ENCODE data around the gene CCDC127. TPM values are rescaled to one million over a fixed set of nuclear protein-coding genes. Genes with fewer than 3 reads are reported as not detected.

Gene CCDC127
- total and polyA plus RNA-seq, 12 donors, result 3.0 to 9.7 (median 6.5) TPM

DNA sequence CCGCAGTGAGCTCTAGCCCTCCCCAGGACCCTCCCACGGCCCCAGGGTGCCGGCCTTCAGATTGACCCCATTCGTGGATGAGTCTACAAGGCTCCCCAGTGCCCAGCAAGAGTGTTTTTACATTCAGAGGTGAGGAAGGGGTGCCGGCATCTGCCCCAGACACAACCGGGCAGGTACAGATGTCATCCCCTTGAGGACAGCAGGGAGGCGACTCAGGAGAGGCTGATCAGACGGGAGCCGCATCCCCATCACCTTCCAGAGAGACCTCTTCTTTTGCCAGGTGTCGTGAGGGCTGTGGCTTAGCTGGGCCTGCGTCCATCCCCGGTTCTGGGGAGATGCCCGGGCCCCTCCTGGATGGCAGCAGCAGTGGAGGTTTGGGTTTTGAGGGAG lies 30.9 kb downstream of the CCDC127 start:
- no peak overlapping the region for H3K4me3 ChIP-seq
- WGBS, 4 donors, result 55 to 83% (median 81%) methylated on average over 4 to 13 of the region's 13 CpGs
- TF ChIP-seq POLR2A (IDR thresholded peaks at IDR 0.05), result no peak
- TF ChIP-seq, protein P1, sequence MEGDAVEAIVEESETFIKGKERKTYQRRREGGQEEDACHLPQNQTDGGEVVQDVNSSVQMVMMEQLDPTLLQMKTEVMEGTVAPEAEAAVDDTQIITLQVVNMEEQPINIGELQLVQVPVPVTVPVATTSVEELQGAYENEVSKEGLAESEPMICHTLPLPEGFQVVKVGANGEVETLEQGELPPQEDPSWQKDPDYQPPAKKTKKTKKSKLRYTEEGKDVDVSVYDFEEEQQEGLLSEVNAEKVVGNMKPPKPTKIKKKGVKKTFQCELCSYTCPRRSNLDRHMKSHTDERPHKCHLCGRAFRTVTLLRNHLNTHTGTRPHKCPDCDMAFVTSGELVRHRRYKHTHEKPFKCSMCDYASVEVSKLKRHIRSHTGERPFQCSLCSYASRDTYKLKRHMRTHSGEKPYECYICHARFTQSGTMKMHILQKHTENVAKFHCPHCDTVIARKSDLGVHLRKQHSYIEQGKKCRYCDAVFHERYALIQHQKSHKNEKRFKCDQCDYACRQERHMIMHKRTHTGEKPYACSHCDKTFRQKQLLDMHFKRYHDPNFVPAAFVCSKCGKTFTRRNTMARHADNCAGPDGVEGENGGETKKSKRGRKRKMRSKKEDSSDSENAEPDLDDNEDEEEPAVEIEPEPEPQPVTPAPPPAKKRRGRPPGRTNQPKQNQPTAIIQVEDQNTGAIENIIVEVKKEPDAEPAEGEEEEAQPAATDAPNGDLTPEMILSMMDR (IDR thresholded peaks at IDR 0.05), result no peak
- no peak for DNase-seq
- intact Hi-C loops (cut with DNase I), result no loop called here
- H3K4me1 ChIP-seq (replicated peaks in 1 of 2), result peaks cover 0 to 6% of the 10 kb centered on the region in 2 donors
- H3K9me3 ChIP-seq (replicated peaks in 1 of 3), result no peaks in the 10 kb centered on the region
- no peak overlapping the region for H3K27ac ChIP-seq
- H3K27me3 ChIP-seq, result no peaks in the 10 kb centered on the region
- H3K36me3 ChIP-seq (replicated peaks in 1 of 2), result no peaks in the 10 kb centered on the region

DNA sequence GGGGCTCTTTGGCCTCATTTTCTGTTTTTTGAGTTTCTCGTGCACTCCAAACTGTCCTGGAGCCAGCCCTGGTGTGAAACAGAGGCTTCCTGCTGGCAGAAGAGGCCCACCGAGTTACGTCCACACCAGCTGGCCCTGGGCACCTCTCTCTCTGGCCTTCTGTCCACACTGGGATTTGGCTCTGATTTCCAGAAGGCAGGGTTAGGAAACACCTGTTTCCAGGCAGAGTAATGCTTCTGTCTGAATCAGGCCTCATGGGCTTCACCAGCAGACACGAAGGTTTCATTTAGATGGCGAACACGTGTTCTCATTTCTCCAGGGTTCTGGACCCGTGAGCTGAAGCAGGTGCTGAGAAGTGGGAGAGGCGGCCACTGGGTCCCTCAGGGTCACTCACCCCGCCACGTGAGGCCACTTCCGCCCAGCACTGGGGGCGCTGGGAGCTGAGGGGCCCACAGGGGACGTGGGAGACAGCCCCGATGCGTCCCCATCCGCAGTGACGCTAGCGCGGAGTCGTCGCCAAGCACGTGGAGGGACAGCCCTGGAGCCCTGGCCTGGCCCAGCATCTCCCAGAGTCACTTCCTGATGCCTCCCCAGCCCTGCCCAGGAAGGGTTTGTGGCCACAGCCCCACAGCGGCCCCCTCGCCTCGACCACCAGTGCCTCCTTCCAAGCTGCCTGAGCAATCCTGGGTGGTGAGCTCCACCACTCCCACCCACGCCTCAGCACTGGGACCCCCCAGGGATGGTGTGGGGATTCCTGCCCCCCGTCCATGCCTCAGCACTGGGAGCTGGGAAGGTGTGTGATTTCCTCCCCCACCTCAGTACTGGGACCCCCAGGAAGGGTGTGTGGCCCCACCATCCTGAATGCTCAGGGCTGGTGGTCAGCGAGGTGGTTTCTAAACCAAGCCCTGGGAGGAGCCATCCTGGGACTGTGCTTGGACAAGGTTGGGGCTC lies 31.6 kb downstream of the CCDC127 start:
- DNase-seq, result no peak
- no peaks in the 10 kb centered on the region for H3K9me3 ChIP-seq (replicated peaks in 1 of 3)
- 79 to 88% (median 81%) methylated on average over 8 to 28 of the region's 28 CpGs for WGBS, 4 donors

GRCh38 chr5:185095-186070 lies 32.6 kb downstream of the CCDC127 start:
- intact Hi-C loops (cut with DNase I), result no loop called here
- no peaks in the 10 kb centered on the region for H3K36me3 ChIP-seq (replicated peaks in 1 of 2)
- TF ChIP-seq, protein P1 (IDR thresholded peaks at IDR 0.05), result no peak
- TF ChIP-seq POLR2A (IDR thresholded peaks at IDR 0.05), result no peak
- DNase-seq, result no peak
- no peaks in the 10 kb centered on the region for H3K27me3 ChIP-seq
- WGBS, 4 donors, result 78 to 84% (median 83%) methylated on average over 11 to 21 of the region's 21 CpGs
- H3K4me1 ChIP-seq (replicated peaks in 1 of 2), result peaks cover 0 to 6% of the 10 kb centered on the region in 2 donors
- H3K4me3 ChIP-seq, result no peak overlapping the region
- no peak overlapping the region for H3K27ac ChIP-seq
- no peaks in the 10 kb centered on the region for H3K9me3 ChIP-seq (replicated peaks in 1 of 3)

More for the DNA sequence above, 31.6 kb downstream of the CCDC127 start:
- peaks cover 0 to 6% of the 10 kb centered on the region in 2 donors for H3K4me1 ChIP-seq (replicated peaks in 1 of 2)
- intact Hi-C loops (cut with DNase I), result no loop called here
- TF ChIP-seq, protein P1 (IDR thresholded peaks at IDR 0.05), result no peak
- no peak for TF ChIP-seq POLR2A (IDR thresholded peaks at IDR 0.05)
- H3K4me3 ChIP-seq, result no peak overlapping the region
- H3K36me3 ChIP-seq (replicated peaks in 1 of 2), result no peaks in the 10 kb centered on the region
- H3K27ac ChIP-seq, result no peak overlapping the region
- H3K27me3 ChIP-seq, result no peaks in the 10 kb centered on the region

DNA sequence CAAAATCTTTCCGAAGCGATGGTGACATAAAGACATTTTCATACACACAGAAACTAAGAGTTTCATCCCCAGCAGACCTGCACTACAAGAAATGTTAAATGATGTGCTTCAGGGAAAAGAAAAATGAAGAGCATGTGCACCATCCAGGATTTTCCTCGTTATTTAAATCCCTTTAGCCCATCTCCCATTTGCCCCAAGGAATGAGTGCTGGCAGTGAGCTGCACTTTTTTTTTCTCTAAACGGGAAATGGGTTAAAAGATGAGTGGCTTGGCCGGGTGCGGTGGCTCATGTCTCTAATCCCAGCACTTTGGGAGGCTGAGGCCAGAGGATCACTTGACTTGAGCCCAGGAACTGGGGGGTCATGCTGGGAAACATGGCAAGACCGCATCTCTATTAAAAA lies 33.5 kb downstream of the CCDC127 start:
- peaks cover 0 to 6% of the 10 kb centered on the region in 2 donors for H3K4me1 ChIP-seq (replicated peaks in 1 of 2)
- no peaks in the 10 kb centered on the region for H3K36me3 ChIP-seq (replicated peaks in 1 of 2)
- 85 to 87% (median 86%) methylated on average over 7 of the region's 7 CpGs for WGBS, 4 donors
- H3K9me3 ChIP-seq (replicated peaks in 1 of 3), result no peaks in the 10 kb centered on the region
- H3K27me3 ChIP-seq, result no peaks in the 10 kb centered on the region
- no peak for DNase-seq
- intact Hi-C loops (cut with DNase I), result no loop called here
- TF ChIP-seq POLR2A (IDR thresholded peaks at IDR 0.05), result no peak
- TF ChIP-seq, protein P1 (IDR thresholded peaks at IDR 0.05), result no peak
- H3K4me3 ChIP-seq, result no peak overlapping the region
- no peak overlapping the region for H3K27ac ChIP-seq
